H9 (cell line): ENCODE results near the gene FAM81A. TPM values are rescaled to one million over a fixed set of nuclear protein-coding genes. Genes with fewer than 3 reads are reported as not detected.

Experiments used
- DNase-seq: peaks from one replicate; pipeline ENCODE4 v3.0.0-alpha.2; 2017
- H2AFZ ChIP-seq: one replicate; pipeline ENCODE4 v1.6.1; 2013; ENCODE audit warnings: mild to moderate bottlenecking, low read length, control low read depth, moderate library complexity
- H2AK5ac ChIP-seq: 2 replicates; pipeline ENCODE4 v1.6.1; 2013; ENCODE audit warnings: low read length, control low read depth, mixed read lengths; ENCODE audit not compliant: insufficient read length
- H2BK120ac ChIP-seq: one replicate; pipeline ENCODE4 v1.6.1; 2013; ENCODE audit warnings: low read depth, mild to moderate bottlenecking, low read length, control low read depth, inconsistent platforms; ENCODE audit not compliant: poor library complexity, severe bottlenecking
- H2BK12ac ChIP-seq: 2 replicates; pipeline ENCODE4 v1.6.1; 2013; ENCODE audit warnings: low read length, control low read depth, mixed read lengths, low read depth; ENCODE audit not compliant: insufficient read length
- H2BK15ac ChIP-seq: 2 replicates; pipeline ENCODE4 v1.6.1; 2013; ENCODE audit warnings: low read depth, low read length, control low read depth
- H2BK20ac ChIP-seq: one replicate; pipeline ENCODE4 v1.6.1; 2013; ENCODE audit warnings: low read depth, mild to moderate bottlenecking, low read length, control low read depth, inconsistent platforms; ENCODE audit not compliant: poor library complexity, severe bottlenecking
- H2BK5ac ChIP-seq: 2 replicates; pipeline ENCODE4 v1.6.1; 2013; ENCODE audit warnings: low read length, control low read depth, mixed read lengths; ENCODE audit not compliant: insufficient read length
- H3K14ac ChIP-seq: 2 replicates; pipeline ENCODE4 v1.6.1; 2013; ENCODE audit warnings: low read length, control low read depth; ENCODE audit not compliant: insufficient read depth
- H3K18ac ChIP-seq: 2 replicates; pipeline ENCODE4 v1.6.1; 2013; ENCODE audit warnings: low read depth, mild to moderate bottlenecking, mixed read lengths, low read length, control low read depth; ENCODE audit not compliant: insufficient read length
- H3K23ac ChIP-seq: 2 replicates; pipeline ENCODE4 v1.6.1; 2013; ENCODE audit warnings: low read length, control low read depth, mixed read lengths, low read depth; ENCODE audit not compliant: insufficient read length
- H3K23me2 ChIP-seq: 2 replicates; pipeline ENCODE4 v1.6.1; 2013; ENCODE audit warnings: low read depth, mild to moderate bottlenecking, mixed read lengths, low read length, control low read depth; ENCODE audit not compliant: insufficient read length, poor library complexity, severe bottlenecking
- H3K27ac ChIP-seq: 2 replicates; pipeline ENCODE4 v1.5.1; 2013; ENCODE audit warnings: low read length, control low read depth, mixed read lengths, low read depth; ENCODE audit not compliant: insufficient read length
- H3K27me3 ChIP-seq: 2 replicates; pipeline ENCODE4 v1.6.1; 2013; ENCODE audit warnings: low read length, control low read depth, inconsistent platforms; ENCODE audit not compliant: insufficient read depth
- H3K4ac ChIP-seq: 2 replicates; pipeline ENCODE4 v1.6.1; 2013; ENCODE audit warnings: low read depth, mild to moderate bottlenecking, control low read depth, inconsistent platforms, low read length, moderate library complexity
- H3K4me1 ChIP-seq: 2 replicates; pipeline ENCODE4 v1.6.1; 2013; ENCODE audit warnings: low read length, control low read depth, inconsistent platforms; ENCODE audit not compliant: insufficient read depth
- H3K4me2 ChIP-seq: 2 replicates; pipeline ENCODE4 v1.6.1; 2013; ENCODE audit warnings: low read length, control low read depth, mixed read lengths; ENCODE audit not compliant: insufficient read length, insufficient read depth
- H3K56ac ChIP-seq: 2 replicates; pipeline ENCODE4 v1.6.1; 2013; ENCODE audit warnings: low read depth, mild to moderate bottlenecking, mixed read lengths, low read length, control low read depth; ENCODE audit not compliant: insufficient read length
- H3K79me1 ChIP-seq: 2 replicates; pipeline ENCODE4 v1.6.1; 2013; ENCODE audit warnings: low read depth, mild to moderate bottlenecking, moderate library complexity, low read length, control low read depth, inconsistent platforms; ENCODE audit not compliant: insufficient read depth, poor library complexity, severe bottlenecking
- H3K79me2 ChIP-seq: 2 replicates; pipeline ENCODE4 v1.6.1; 2013; ENCODE audit warnings: low read length, control low read depth, inconsistent platforms; ENCODE audit not compliant: insufficient read depth
- H3K9ac ChIP-seq: 2 replicates; pipeline ENCODE4 v1.6.1; 2013; ENCODE audit warnings: low read length, control low read depth, mixed read lengths; ENCODE audit not compliant: insufficient read length; ENCODE audit errors: extremely low read depth
- H3K9me3 ChIP-seq: one replicate; pipeline ENCODE4 v1.6.1; 2013; ENCODE audit warnings: low read depth, low read length, inconsistent platforms; ENCODE audit not compliant: control insufficient read depth
- H3T11ph ChIP-seq: one replicate; pipeline ENCODE4 v1.6.1; 2013; ENCODE audit warnings: mild to moderate bottlenecking, low read length, control low read depth, inconsistent platforms
- H4K20me1 ChIP-seq: one replicate; pipeline ENCODE4 v1.6.1; 2013; ENCODE audit not compliant: control insufficient read depth, insufficient read length, insufficient read depth
- H4K5ac ChIP-seq: 2 replicates; pipeline ENCODE4 v1.6.1; 2013; ENCODE audit warnings: low read depth, mild to moderate bottlenecking, mixed read lengths, low read length, control low read depth; ENCODE audit not compliant: insufficient read length
- H4K8ac ChIP-seq: replicated peaks from 2 replicates; pipeline ENCODE4 v1.6.1; 2013; ENCODE audit warnings: low read length, control low read depth, mixed read lengths, low read depth; ENCODE audit not compliant: insufficient read length
- H4K91ac ChIP-seq: 2 replicates; pipeline ENCODE4 v1.6.1; 2013; ENCODE audit warnings: low read depth, mild to moderate bottlenecking, moderate library complexity, mixed read lengths, low read length, control low read depth; ENCODE audit not compliant: insufficient read length
- H3K27ac Mint-ChIP-seq, 3 experiments: 2 replicates in 2 of 3; 3 replicates in 1 of 3; pipeline ENCODE4 v1.8.0; 2020 to 2021; ENCODE audit warnings: mixed read lengths in 3 of 3, mild to moderate bottlenecking in 1 of 3, moderate library complexity in 1 of 3
- H3K27me3 Mint-ChIP-seq: 2 replicates; pipeline ENCODE4 v1.8.0; 2021; ENCODE audit warnings: low read depth, mild to moderate bottlenecking, moderate library complexity, mixed read lengths
- H3K36me3 Mint-ChIP-seq, 3 experiments: 2 replicates in 2 of 3; 3 replicates in 1 of 3; pipeline ENCODE4 v1.8.0; 2020 to 2021; ENCODE audit warnings: low read depth in 3 of 3, mixed read lengths in 3 of 3; ENCODE audit not compliant: insufficient read depth in 1 of 3
- H3K4me1 Mint-ChIP-seq, 2 experiments: 2 replicates each; pipeline ENCODE4 v1.8.0; 2020; ENCODE audit warnings: mixed read lengths in 2 of 2
- H3K4me3 Mint-ChIP-seq, 2 experiments: 2 replicates in 1 of 2; 3 replicates in 1 of 2; pipeline ENCODE4 v1.8.0; 2020 to 2021; ENCODE audit warnings: mild to moderate bottlenecking in 2 of 2, mixed read lengths in 2 of 2, moderate library complexity in 1 of 2
- H3K9me3 Mint-ChIP-seq, 2 experiments: 2 replicates in 1 of 2; 3 replicates in 1 of 2; pipeline ENCODE4 v1.8.0; 2020; ENCODE audit warnings: mild to moderate bottlenecking in 2 of 2, mixed read lengths in 2 of 2, moderate library complexity in 1 of 2
- WGBS: extraction: QIAGEN DNeasy Blood & Tissue Kit; methylation state at CpG from one replicate; pipeline ENCODE4 v1.1.7; 2013; ENCODE audit warnings: missing lambda C conversion rate, low lambda C conversion rate, mixed read lengths; ENCODE audit not compliant: insufficient read length; ENCODE audit errors: extremely low coverage; 5-methylcytosine and 5-hydroxymethylcytosine counted together
- total RNA-seq: library from RNA; stranded (reverse); gene quantifications from 2 replicates; pipeline ENCODE4 v1.2.1, GENCODE V29; 2021
- TF ChIP-seq, protein P1 (sequence below): fragments of 200-600 bp; sonication (generic); conservative IDR thresholded peaks from 3 replicates; pipeline ENCODE4 v1.8.0; 2021; ENCODE audit warnings: antibody characterized with exemption, mild to moderate bottlenecking

FAM81A gene
- total RNA-seq, 1 experiment from 2014 or later = 1.7 TPM

DNA sequence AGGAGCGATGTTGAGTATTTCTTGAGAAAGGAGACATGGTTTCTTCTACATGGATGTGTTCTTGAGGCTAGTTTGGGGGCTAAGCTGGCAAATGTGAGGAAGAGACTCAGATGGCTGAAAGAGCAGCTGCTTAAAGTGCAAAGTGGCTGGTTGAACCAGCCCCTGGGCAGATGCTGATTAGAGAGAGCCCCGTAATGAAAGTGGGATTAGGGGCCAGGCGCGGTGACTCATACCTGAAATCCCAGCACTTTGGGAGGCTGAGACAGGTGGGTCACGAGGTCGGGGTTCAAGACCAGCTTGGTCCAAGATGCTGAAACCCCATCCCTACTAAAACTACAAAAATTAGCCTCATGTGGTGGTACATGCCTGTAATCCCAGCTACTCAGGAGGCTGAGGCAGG lies 98.6 kb downstream of the FAM81A start:
- Histone ChIP-seq H2BK15ac (no peak overlapping the region), H2BK20ac (no peak overlapping the region), H3K27ac (no peak overlapping the region), H3K4me1 (no peaks in the 10 kb centered on the region), H4K20me1 (no peaks in the 10 kb centered on the region), H3K4me2 (no peak overlapping the region), H3K23ac (no peak overlapping the region), H3K18ac (no peak overlapping the region), H3K79me2 (no peaks in the 10 kb centered on the region), H3K27me3 (no peaks in the 10 kb centered on the region), H3K79me1 (no peaks in the 10 kb centered on the region), H3K4ac (no peak overlapping the region), H2AK5ac (no peak overlapping the region), H3K9me3 (no peaks in the 10 kb centered on the region), H4K5ac (no peak overlapping the region), H3K56ac (no peak overlapping the region), H3K9ac (no peak overlapping the region), H2BK120ac (no peak overlapping the region), H3K14ac (no peak overlapping the region), H4K8ac (no peak overlapping the region), H3K23me2 (no peaks in the 10 kb centered on the region), H2BK5ac (no peak overlapping the region), H2BK12ac (no peak overlapping the region), H3T11ph (no peak overlapping the region), H4K91ac (no peak overlapping the region), H2AFZ (no peak overlapping the region)
- Mint-ChIP-seq H3K4me3 (no peak overlapping the region), H3K4me1 (no peaks in the 10 kb centered on the region), H3K9me3 (no peaks in the 10 kb centered on the region), H3K36me3 (no peaks in the 10 kb centered on the region), H3K27me3 (peaks cover 49% of the 10 kb centered on the region), H3K27ac (no peak overlapping the region)
- no CpG with 5 or more reads among the region's 6 CpGs for WGBS
- TF ChIP-seq, protein P1, sequence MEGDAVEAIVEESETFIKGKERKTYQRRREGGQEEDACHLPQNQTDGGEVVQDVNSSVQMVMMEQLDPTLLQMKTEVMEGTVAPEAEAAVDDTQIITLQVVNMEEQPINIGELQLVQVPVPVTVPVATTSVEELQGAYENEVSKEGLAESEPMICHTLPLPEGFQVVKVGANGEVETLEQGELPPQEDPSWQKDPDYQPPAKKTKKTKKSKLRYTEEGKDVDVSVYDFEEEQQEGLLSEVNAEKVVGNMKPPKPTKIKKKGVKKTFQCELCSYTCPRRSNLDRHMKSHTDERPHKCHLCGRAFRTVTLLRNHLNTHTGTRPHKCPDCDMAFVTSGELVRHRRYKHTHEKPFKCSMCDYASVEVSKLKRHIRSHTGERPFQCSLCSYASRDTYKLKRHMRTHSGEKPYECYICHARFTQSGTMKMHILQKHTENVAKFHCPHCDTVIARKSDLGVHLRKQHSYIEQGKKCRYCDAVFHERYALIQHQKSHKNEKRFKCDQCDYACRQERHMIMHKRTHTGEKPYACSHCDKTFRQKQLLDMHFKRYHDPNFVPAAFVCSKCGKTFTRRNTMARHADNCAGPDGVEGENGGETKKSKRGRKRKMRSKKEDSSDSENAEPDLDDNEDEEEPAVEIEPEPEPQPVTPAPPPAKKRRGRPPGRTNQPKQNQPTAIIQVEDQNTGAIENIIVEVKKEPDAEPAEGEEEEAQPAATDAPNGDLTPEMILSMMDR = no peak
- no peak for DNase-seq
